A549 (cell line): Measurements from ENCODE around the gene RUFY2. TPM values are rescaled to one million over a fixed set of nuclear protein-coding genes. Genes with fewer than 3 reads are reported as not detected.
"Not testable (repeated sequence)": the region's sequence is repeated elsewhere in the genome, so short reads cannot be mapped to it uniquely, and the experiment has no call there.

Source experiments
- ATAC-seq, 2 experiments: fragments of 200-7000 bp in 1 of 2; fragments of >200 bp in 1 of 2; cut with Nextera tagmentation in 1 of 2; cut with Tn5 transposase in 1 of 2; 3 replicates each; pipeline versions ENCODE4 v1.8.0 to v1.9.1; 2018 to 2020; ENCODE audit warnings: mild to moderate bottlenecking in 1 of 2, moderate library complexity in 1 of 2
- CTCF ChIA-PET: fragments of 300-600 bp; sonication (Branson Sonifier 250); formaldehyde crosslinking; extraction: SDS; loops from one replicate; lab custom pipeline; 2021; ENCODE audit warnings: antibody characterized with exemption, inconsistent platforms; lab: Yijun Ruan, JAX
- POLR2A ChIA-PET: fragments of 350-600 bp; formaldehyde crosslinking; extraction: SDS; loops from one replicate; lab custom pipeline; 2021; ENCODE audit warnings: antibody characterized with exemption, inconsistent platforms; lab: Yijun Ruan, JAX
- DNase-seq, 2 experiments: peaks; one replicate each; pipeline versions ENCODE4 v3.0.0 to v3.0.0-alpha.2; 2011 to 2016; ENCODE audit warnings: low read depth in 1 of 2, low spot score in 1 of 2
- FAIRE-seq: peaks from 2 replicates; lab custom pipeline; 2011; peaks lifted over from hg19 to GRCh38; lab: Jason Lieb, UNC
- H3K27ac ChIP-seq, 2 experiments: fragments of >200 bp; sonication (Bioruptor Twin); formaldehyde crosslinking; 3 replicates each; pipeline ENCODE4 v1.5.1; 2016 to 2017
- H3K4me1 ChIP-seq: fragments of >200 bp; sonication (Bioruptor Twin); formaldehyde crosslinking; 3 replicates; pipeline ENCODE4 v1.6.1; 2016
- H3K4me2 ChIP-seq: fragments of >200 bp; sonication (Bioruptor Twin); formaldehyde crosslinking; 3 replicates; pipeline ENCODE4 v1.6.1; 2016
- H3K4me3 ChIP-seq: fragments of >200 bp; sonication (Bioruptor Twin); formaldehyde crosslinking; 3 replicates; pipeline ENCODE4 v1.5.1; 2016
- H3K9me3 ChIP-seq: fragments of >200 bp; sonication (Bioruptor Twin); formaldehyde crosslinking; 3 replicates; pipeline ENCODE4 v1.6.1; 2016
- BHLHE40 ChIP-seq: IDR thresholded peaks from 2 replicates; pipeline ENCODE4 v1.6.1; 2012; ENCODE audit warnings: low read depth, low read length, inconsistent platforms
- CBX2 ChIP-seq: fragments of 200-600 bp; sonication (generic); IDR thresholded peaks from 2 replicates; pipeline ENCODE4 v1.6.1; 2016; ENCODE audit warnings: low read depth, mild to moderate bottlenecking, borderline replicate concordance
- CEBPB ChIP-seq, 2 experiments: fragments of >200 bp in 1 of 2; sonication (Bioruptor Twin) in 1 of 2; formaldehyde crosslinking in 1 of 2; IDR thresholded peaks; 2 replicates each; pipeline ENCODE4 v1.6.1; 2012 to 2016
- CHD4 ChIP-seq: fragments of 200-600 bp; sonication (generic); IDR thresholded peaks from 2 replicates; pipeline ENCODE4 v1.6.1; 2016; ENCODE audit warnings: antibody characterized with exemption, mild to moderate bottlenecking, borderline replicate concordance
- CTCF ChIP-seq: fragments of >200 bp; sonication (Bioruptor Twin); formaldehyde crosslinking; IDR thresholded peaks from 3 replicates; pipeline ENCODE4 v1.5.1; 2016
- EHF ChIP-seq: fragments of 250-450 bp; sonication (Bioruptor Pico); IDR thresholded peaks from 2 replicates; pipeline ENCODE4 v1.5.0; 2020; ENCODE audit warnings: mild to moderate bottlenecking
- EHMT2 ChIP-seq: fragments of 200-600 bp; sonication (generic); IDR thresholded peaks from 2 replicates; pipeline ENCODE4 v1.6.1; 2016; ENCODE audit warnings: antibody characterized with exemption, low read depth, mild to moderate bottlenecking, moderate library complexity
- ESRRA ChIP-seq: fragments of 150-350 bp; IDR thresholded peaks from 2 replicates; pipeline ENCODE4 v1.6.1; 2014; ENCODE audit warnings: mild to moderate bottlenecking, low read length, borderline replicate concordance
- FOSB ChIP-seq: fragments of 250-450 bp; sonication (Bioruptor Pico); IDR thresholded peaks from 2 replicates; pipeline ENCODE4 v1.5.0; 2020; ENCODE audit warnings: mild to moderate bottlenecking, moderate library complexity
- FOXS1 ChIP-seq: fragments of 250-450 bp; sonication (Bioruptor Pico); IDR thresholded peaks from 2 replicates; pipeline ENCODE4 v1.5.0; 2020; ENCODE audit warnings: mild to moderate bottlenecking, moderate library complexity
- GATA3 ChIP-seq: IDR thresholded peaks from 2 replicates; pipeline ENCODE4 v1.6.1; 2012; ENCODE audit warnings: borderline replicate concordance
- HDAC2 ChIP-seq: fragments of 200-600 bp; sonication (generic); IDR thresholded peaks from 2 replicates; pipeline ENCODE4 v1.6.1; 2016
- HES2 ChIP-seq: fragments of >200 bp; sonication (Bioruptor Twin); formaldehyde crosslinking; IDR thresholded peaks from 2 replicates; pipeline ENCODE4 v1.6.1; 2016
- HEYL ChIP-seq: fragments of 250-450 bp; sonication (Bioruptor Pico); IDR thresholded peaks from 2 replicates; pipeline ENCODE4 v1.8.0; 2021; ENCODE audit warnings: mild to moderate bottlenecking, moderate library complexity
- HMGXB4 ChIP-seq: fragments of 250-450 bp; sonication (Bioruptor Pico); IDR thresholded peaks from 2 replicates; pipeline ENCODE4 v1.5.0; 2021; ENCODE audit warnings: mild to moderate bottlenecking, moderate library complexity, borderline replicate concordance
- HOXB13 ChIP-seq: fragments of 250-450 bp; sonication (Bioruptor Pico); IDR thresholded peaks from 2 replicates; pipeline ENCODE4 v1.5.0; 2020; ENCODE audit warnings: low read depth, mild to moderate bottlenecking, moderate library complexity
- HOXB5 ChIP-seq: fragments of 250-450 bp; sonication (Bioruptor Pico); IDR thresholded peaks from 2 replicates; pipeline ENCODE4 v1.5.0; 2020; ENCODE audit warnings: mild to moderate bottlenecking, moderate library complexity
- JUN ChIP-seq, 2 experiments: fragments of >200 bp; sonication (Bioruptor Twin); formaldehyde crosslinking; IDR thresholded peaks; 2 replicates in 1 of 2; 3 replicates in 1 of 2; pipeline ENCODE4 v1.6.1; 2016 to 2017
- JUNB ChIP-seq: fragments of >200 bp; sonication (Bioruptor Twin); formaldehyde crosslinking; IDR thresholded peaks from 2 replicates; pipeline ENCODE4 v1.6.1; 2016
- KDM1A ChIP-seq: fragments of 200-600 bp; sonication (generic); IDR thresholded peaks from 2 replicates; pipeline ENCODE4 v1.6.1; 2016; ENCODE audit warnings: low read depth, mild to moderate bottlenecking
- KDM5A ChIP-seq: fragments of 200-600 bp; sonication (generic); IDR thresholded peaks from 2 replicates; pipeline ENCODE4 v1.6.1; 2016; ENCODE audit warnings: antibody characterized with exemption, mild to moderate bottlenecking
- MAFK ChIP-seq: fragments of 450-650 bp; IDR thresholded peaks from 2 replicates; pipeline ENCODE4 v1.6.1; 2014; ENCODE audit not compliant: partially characterized antibody
- MAX ChIP-seq: IDR thresholded peaks from 2 replicates; pipeline ENCODE4 v1.6.1; 2012
- NFE2L2 ChIP-seq: fragments of 150-350 bp; conservative IDR thresholded peaks from 2 replicates; pipeline ENCODE4 v1.6.1; 2014; ENCODE audit warnings: low read length
- NPAS2 ChIP-seq: fragments of 250-450 bp; sonication (Bioruptor Pico); IDR thresholded peaks from 2 replicates; pipeline ENCODE4 v1.8.0; 2022; ENCODE audit warnings: mild to moderate bottlenecking, moderate library complexity, borderline replicate concordance
- POLR2A ChIP-seq: IDR thresholded peaks from 2 replicates; pipeline ENCODE4 v1.6.1; 2012; ENCODE audit warnings: mild to moderate bottlenecking, low read length
- POLR2AphosphoS2 ChIP-seq: conservative IDR thresholded peaks from 2 replicates; pipeline ENCODE4 v1.6.1; 2012; ENCODE audit warnings: low read length, improper control_type of control experiment, inconsistent platforms
- RNF2 ChIP-seq: fragments of 200-600 bp; sonication (generic); IDR thresholded peaks from 2 replicates; pipeline ENCODE4 v1.6.1; 2016; ENCODE audit warnings: low read depth, mild to moderate bottlenecking, antibody characterized with exemption, moderate library complexity, borderline replicate concordance
- SMC3 ChIP-seq: fragments of >200 bp; sonication (Bioruptor Twin); formaldehyde crosslinking; IDR thresholded peaks from 3 replicates; pipeline ENCODE4 v1.6.1; 2018; ENCODE audit warnings: inconsistent platforms
- USF2 ChIP-seq: fragments of 450-650 bp; IDR thresholded peaks from 2 replicates; pipeline ENCODE4 v1.6.1; 2014; ENCODE audit warnings: antibody characterized with exemption
- ZC3H11A ChIP-seq: fragments of 450-650 bp; IDR thresholded peaks from 2 replicates; pipeline ENCODE4 v1.6.1; 2014; ENCODE audit warnings: antibody characterized with exemption, mild to moderate bottlenecking
- WGBS: methylation state at CpG from one replicate; pipeline ENCODE4 v1.1.6; 2017; ENCODE audit errors: missing lambda C conversion rate; 5-methylcytosine and 5-hydroxymethylcytosine counted together
- polyA plus RNA-seq, 4 experiments: library from polyadenylated mRNA; depleted of rRNA in 3 of 4; stranded (reverse); fragments of >200 nt; fragmentation: RNase III in 1 of 4; extraction: RNeasy Plus Mini Kit Qiagen cat#74134 plus additional on column Dnase treatment in 1 of 4; gene quantifications; 2 replicates in 3 of 4; 3 replicates in 1 of 4; pipeline ENCODE4 v1.2.3, GENCODE V29; 2011 to 2017

Gene RUFY2
- polyA plus RNA-seq, 2 of the 4 experiments (the other 2 are of a cell fraction) = 7.9 to 20.3 TPM

- TF ChIP-seq CEBPB (IDR thresholded peaks at IDR 0.05) = no peak
- no peak for TF ChIP-seq KDM5A
- TF ChIP-seq MAFK = no peak
- no peak for TF ChIP-seq NPAS2 (CRISPR knock-in tag)
- TF ChIP-seq JUNB = no peak
- no peak for TF ChIP-seq KDM1A
- no peak for TF ChIP-seq FOXS1 (CRISPR knock-in tag)
- no peak for TF ChIP-seq CHD4
- TF ChIP-seq CTCF = peak; percentile 94
- peak; percentile 65 for TF ChIP-seq POLR2A
- no peak for TF ChIP-seq ESRRA
- 0 out of 2 replicates have a peak, but pooled peaks have one; percentile 17 for TF ChIP-seq GATA3
- peak; percentile 91; the same call in 1 of the 2 replicates for TF ChIP-seq HMGXB4 (CRISPR knock-in tag)
- TF ChIP-seq RNF2 = no peak
- TF ChIP-seq FOSB (CRISPR knock-in tag) = no peak; the same call in 1 of the 2 replicates
Measured at GRCh38 chr10:68406815-68407548, at the start of gene RUFY2 (continued).

- FAIRE-seq, POLR2A ChIA-PET, H3K9me3 ChIP-seq, H3K4me3 ChIP-seq, H3K4me2 ChIP-seq, H3K4me1 ChIP-seq: not testable (repeated sequence)
- peak in 1 of 2 experiments; percentile 19 for DNase-seq
- peak overlapping the region in 1 of 2 experiments; percentile 13; a peak in 1 of 6 replicates for H3K27ac ChIP-seq
- WGBS = 74% methylated on average over 7 of the region's 7 CpGs
- CTCF ChIA-PET = interaction anchor here (1.1 kb wide), 1 partner anchor 15 kb away, joined by 3 read pairs; no protein-coding TSS in a partner anchor
- ATAC-seq = peak in 1 of 2 experiments; percentile 53; a peak in 2 of 6 replicates
Measured at GRCh38 chr10:68449698-68450097, 42.6 kb upstream of the RUFY2 start.

- 72% methylated on average over 1 of the region's 1 CpG for WGBS
- Histone ChIP-seq H3K4me2 (no peak overlapping the region), H3K4me3 (no peak overlapping the region), H3K9me3 (no peaks in the 10 kb centered on the region), H3K27ac (no peak overlapping the region), H3K4me1 (0 out of 3 replicates have a peak, but pooled peaks cover 2% of the 10 kb centered on the region)
- DNase-seq (no peak), FAIRE-seq (no peak), ATAC-seq (no peak)
- POLR2A ChIA-PET = no interaction called here
- TF ChIP-seq BHLHE40 (no peak), CBX2 (no peak), POLR2AphosphoS2 (no peak), HEYL (no peak), USF2 (no peak), EHF (CRISPR knock-in tag) (no peak), SMC3 (no peak), HDAC2 (no peak), JUNB (no peak), JUN (IDR thresholded peaks at IDR 0.05) (no peak), NFE2L2 (no peak), EHMT2 (no peak), HOXB5 (CRISPR knock-in tag) (no peak), GATA3 (no peak), NPAS2 (CRISPR knock-in tag) (no peak), HES2 (no peak), KDM1A (no peak), MAX (no peak), HOXB13 (CRISPR knock-in tag) (no peak), ZC3H11A (no peak)
- CTCF ChIA-PET = interaction anchor here (1.7 kb wide), 1 partner anchor 17 kb away, joined by 4 read pairs; no protein-coding TSS in a partner anchor
Measured at GRCh38 chr10:68446179-68446578, 39.1 kb upstream of the RUFY2 start.
